Measurements from ENCODE around the gene DCAF8.
A peak's percentile ranks its signal among the peaks of the same experiment; 100 is the strongest.

Gene DCAF8

DNA sequence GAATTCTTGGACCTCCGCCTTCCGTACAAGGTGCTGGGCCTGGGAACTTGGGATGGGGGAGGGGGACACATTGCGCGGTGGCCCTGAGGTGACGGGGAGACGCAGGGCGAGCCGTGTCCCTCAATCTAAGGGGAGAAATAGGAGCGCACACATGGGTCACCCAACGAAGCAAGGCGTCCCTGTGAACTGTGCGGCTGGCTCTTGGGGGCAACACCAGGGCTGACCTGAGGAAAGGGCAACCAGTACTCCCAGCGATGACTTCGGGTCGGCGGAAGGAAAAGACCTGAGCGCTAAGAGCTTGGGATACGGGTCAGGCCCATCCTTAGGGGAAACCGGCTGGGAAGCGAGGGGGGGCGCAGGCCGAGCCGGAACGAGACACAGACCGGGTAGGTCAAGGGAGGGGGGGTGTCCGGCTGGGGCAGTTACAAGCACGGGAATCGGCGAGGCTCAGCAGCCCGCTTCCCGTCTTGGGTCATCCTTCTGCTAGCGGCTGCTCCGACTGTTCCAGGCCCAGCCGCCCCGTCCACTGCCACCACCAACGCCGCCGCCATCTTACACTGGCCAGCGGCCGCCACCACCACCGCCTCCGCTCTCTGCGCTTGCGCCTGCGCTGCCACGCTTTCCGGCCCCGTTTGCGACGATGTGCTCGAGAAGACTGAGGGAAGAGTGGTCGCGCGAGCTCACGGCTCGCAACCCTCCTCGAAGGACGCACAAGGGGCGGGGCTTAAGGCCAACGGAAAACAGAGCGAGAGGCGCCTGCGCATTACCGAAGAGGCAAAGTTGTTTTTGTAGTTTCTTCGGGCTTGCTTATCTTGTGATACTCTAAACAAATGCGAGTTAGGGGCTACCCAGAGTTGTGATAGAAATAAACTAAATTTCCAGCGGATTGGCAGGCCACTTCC lies at the start of gene DCAF8:
Gene DCAF8 (minus strand): TSS at position 657 of the 902 bp plus-strand sequence. CDS start 18,541 bp downstream, outside the sequence.
- peak; percentile 93 for DNase-seq (ENCODE audit: insufficient read length, low spot score)
- no peak for FAIRE-seq
- TF ChIP-seq, protein P1, sequence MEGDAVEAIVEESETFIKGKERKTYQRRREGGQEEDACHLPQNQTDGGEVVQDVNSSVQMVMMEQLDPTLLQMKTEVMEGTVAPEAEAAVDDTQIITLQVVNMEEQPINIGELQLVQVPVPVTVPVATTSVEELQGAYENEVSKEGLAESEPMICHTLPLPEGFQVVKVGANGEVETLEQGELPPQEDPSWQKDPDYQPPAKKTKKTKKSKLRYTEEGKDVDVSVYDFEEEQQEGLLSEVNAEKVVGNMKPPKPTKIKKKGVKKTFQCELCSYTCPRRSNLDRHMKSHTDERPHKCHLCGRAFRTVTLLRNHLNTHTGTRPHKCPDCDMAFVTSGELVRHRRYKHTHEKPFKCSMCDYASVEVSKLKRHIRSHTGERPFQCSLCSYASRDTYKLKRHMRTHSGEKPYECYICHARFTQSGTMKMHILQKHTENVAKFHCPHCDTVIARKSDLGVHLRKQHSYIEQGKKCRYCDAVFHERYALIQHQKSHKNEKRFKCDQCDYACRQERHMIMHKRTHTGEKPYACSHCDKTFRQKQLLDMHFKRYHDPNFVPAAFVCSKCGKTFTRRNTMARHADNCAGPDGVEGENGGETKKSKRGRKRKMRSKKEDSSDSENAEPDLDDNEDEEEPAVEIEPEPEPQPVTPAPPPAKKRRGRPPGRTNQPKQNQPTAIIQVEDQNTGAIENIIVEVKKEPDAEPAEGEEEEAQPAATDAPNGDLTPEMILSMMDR (IDR thresholded peaks at IDR 0.05; ENCODE audit: insufficient read depth, missing control alignments), result no peak

DNA sequence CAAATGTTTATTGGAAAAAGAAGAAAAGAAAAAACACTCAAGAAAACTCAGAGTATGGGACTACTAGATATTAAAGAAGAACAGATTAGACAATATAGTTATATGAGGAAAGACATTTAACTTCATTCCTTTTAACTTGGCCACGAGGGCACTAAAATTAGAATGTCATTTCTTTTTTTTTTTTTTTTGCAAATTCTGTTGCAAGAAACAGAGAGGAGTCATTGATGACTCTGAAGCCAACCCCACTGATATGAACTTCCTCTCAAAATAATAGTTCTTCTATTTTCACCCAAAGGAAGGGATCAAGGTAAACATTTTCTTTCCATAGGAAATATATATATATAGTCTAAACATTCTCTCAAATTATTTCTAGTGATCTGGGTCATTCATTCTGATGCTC lies 47.2 kb upstream of the DCAF8 start:
- no peak for FAIRE-seq
- DNase-seq (ENCODE audit: insufficient read length, low spot score), result no peak
- TF ChIP-seq, protein P1 (IDR thresholded peaks at IDR 0.05; ENCODE audit: insufficient read depth, missing control alignments), result no peak

DNA sequence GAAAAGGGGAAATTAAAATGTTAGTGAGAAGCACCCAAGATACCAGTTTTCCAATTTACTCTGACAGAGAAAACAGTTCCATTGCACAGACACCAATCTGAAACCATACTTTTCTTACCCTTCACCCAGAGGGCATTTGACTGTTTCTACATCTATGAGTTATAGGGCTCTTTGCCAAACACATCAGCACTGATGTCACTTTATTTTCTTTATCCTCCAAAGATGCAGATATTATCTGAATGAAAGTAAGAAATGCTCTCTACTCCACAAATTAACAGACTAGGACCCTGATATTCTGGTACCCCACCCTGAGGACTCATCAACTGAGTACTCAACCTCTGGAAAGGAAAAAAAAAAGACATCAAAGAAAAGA lies 46.8 kb upstream of the DCAF8 start:
- DNase-seq (ENCODE audit: insufficient read length, low spot score) (no peak), FAIRE-seq (peak; percentile 41)
- TF ChIP-seq, protein P1 (IDR thresholded peaks at IDR 0.05; ENCODE audit: insufficient read depth, missing control alignments), result no peak

DNA sequence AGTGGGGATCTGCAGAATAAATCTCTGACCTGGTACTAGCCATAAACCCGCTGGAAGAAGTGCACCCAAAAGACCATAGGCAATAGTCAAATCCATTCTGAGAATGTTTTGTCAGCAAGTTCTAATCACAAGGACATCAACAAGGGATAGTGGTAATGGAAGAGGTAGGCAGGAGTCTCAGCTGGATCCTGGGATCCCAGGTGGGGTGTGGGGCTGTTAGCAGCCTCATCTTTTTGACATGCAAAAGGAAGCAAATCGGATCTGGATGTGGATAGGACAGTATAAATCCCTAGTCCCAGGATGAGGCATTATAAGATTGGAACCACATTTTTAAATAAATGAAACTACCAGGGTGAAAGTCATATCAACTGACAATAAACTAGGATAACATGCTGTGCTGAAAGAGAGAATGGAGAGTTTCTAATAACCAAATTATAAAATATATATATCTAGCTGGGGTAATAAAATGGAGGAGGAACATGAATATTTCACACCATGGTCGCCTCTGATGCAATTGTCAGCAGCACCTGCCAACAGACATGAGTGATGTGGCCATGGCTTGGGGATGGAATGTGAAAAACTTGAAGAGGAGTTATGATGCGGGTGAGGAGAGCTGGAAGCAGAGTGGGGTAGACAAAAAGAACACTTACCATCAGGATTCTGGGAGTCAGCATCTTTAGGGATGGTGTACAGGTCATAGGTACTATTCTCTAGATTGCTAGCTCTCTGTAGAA lies 46.3 kb upstream of the DCAF8 start:
- FAIRE-seq (no peak), DNase-seq (ENCODE audit: insufficient read length, low spot score) (no peak)
- TF ChIP-seq, protein P1 (IDR thresholded peaks at IDR 0.05; ENCODE audit: insufficient read depth, missing control alignments), result no peak

DNA sequence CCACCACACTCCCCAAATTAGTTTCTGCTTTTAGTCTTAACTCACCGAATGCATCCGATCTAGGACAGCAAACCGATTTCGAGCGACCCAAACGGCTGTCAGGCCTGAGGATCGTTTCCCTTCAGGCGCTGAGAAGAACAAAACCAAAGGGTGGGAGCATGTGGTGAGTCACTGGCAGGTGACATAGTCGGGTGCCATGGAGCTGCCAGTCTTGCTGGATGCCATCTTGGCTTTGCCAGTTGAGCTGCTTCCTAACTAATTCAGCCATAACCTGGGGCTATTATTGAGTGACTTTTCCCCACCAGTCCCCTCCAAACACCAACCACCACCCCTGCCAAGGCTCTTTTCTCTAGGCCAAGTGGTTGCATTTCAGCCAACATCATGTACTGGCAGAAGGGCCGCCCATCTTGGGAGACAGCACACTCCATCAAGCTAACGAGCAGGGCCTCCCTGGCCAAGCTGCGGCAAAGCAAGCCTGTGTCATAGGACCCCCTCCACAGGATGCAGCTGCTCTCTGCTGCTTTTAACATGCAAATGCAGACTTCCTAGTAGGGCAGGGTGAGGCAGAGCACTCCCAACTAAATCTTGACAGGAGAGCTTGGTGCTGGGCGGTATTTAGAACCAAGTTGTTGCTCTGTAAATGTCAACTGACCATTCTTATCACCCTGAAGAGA lies 44.9 kb upstream of the DCAF8 start:
- FAIRE-seq (no peak), DNase-seq (ENCODE audit: insufficient read length, low spot score) (no peak)
- TF ChIP-seq, protein P1 (IDR thresholded peaks at IDR 0.05; ENCODE audit: insufficient read depth, missing control alignments), result no peak

DNA sequence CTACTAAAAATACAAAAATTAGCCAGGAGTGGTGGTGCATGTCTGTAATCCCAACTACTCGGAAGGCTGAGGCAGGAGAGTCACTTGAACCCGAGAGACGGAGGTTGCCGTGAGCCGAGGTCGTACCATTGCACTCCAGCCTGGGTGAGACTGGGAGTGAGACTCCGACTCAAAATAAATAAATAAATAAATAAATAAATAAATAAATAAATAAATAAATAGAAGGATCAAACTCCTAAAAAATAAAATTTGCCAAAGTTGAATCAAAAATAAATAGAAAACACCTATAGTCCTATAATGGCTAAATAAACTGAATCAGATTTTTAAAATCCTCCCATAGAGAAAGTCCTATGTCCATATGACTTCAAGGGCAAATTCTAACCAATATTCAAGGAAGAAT lies 37.8 kb upstream of the DCAF8 start:
- FAIRE-seq (no peak), DNase-seq (ENCODE audit: insufficient read length, low spot score) (no peak)
- TF ChIP-seq, protein P1 (IDR thresholded peaks at IDR 0.05; ENCODE audit: insufficient read depth, missing control alignments), result no peak

Measured in D721Med (cell line).